PFSK-1 (cell line): ENCODE data around the gene MEGF11.

ENCODE experiments used
- FOXP2 ChIP-seq: optimal IDR thresholded peaks from 2 replicates; pipeline ENCODE3; 2011; ENCODE audit warnings: borderline replicate concordance, control low read depth, inconsistent platforms; ENCODE audit not compliant: insufficient read depth; ENCODE audit errors: extremely low read length, extremely low read depth
- POLR2AphosphoS5 ChIP-seq: IDR thresholded peaks from 2 replicates; pipeline ENCODE4 v1.6.1; 2012; ENCODE audit warnings: low read depth, mild to moderate bottlenecking, control low read depth, low read length, moderate library complexity
- SIN3A ChIP-seq: IDR thresholded peaks from 2 replicates; pipeline ENCODE4 v1.6.1; 2012; ENCODE audit warnings: mild to moderate bottlenecking, low read length, moderate library complexity, borderline replicate concordance; ENCODE audit not compliant: insufficient read depth
- TAF1 ChIP-seq: IDR thresholded peaks from 2 replicates; pipeline ENCODE4 v1.6.1; 2012; ENCODE audit warnings: low read length, control low read depth, borderline replicate concordance; ENCODE audit not compliant: insufficient read depth
- TF ChIP-seq, protein P1 (sequence below), 2 experiments: IDR thresholded peaks; 2 replicates each; pipeline versions ENCODE4 v1.6.1 to v1.8.0; 2011 to 2012; ENCODE audit warnings: low read depth in 2 of 2, low read length in 2 of 2, control low read depth in 1 of 2, inconsistent platforms in 1 of 2, mild to moderate bottlenecking in 1 of 2, moderate library complexity in 1 of 2; ENCODE audit not compliant: insufficient read depth in 1 of 2

MEGF11 gene

DNA sequence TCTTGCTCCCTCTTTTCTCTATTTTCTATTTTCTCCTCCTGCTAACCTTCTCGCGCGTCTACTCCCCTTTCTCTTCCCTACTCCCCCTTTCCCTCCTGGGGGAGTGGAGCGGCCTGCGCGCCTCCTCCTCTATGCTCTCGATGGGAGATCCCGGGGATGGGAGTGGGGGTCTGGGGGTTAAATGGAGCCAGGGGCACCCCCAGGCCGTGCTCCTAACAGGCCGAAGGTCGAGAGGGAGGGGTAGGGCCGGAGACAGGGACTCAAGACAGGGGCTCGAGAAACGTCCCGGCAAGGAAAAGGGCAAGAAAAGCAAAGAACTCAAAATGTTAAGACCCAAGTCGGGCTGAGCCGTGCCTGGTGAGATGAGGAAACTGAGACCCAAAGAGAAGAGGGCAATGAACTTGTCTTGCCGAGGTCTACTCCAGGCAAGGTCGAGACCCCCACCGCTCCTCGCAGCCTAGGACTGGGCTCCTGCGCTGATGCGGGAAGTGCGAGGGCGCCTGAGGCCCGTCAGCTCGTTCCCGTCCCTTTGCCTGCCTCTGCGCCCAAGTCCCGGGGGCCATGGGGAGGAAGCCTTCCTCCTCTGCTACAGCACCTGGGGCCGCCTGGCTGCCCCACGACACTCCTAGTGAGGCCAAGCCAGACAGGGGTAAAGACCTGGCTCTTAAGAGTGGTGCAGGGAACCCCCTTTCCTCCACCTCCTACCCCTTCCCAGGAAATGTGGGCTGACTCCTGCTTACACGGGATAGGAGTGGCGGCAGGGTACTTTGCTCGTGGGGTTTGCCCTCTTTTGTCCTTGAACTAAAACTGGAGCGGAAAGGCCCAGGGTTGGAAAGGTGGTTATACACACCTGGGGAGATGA lies 770 bp upstream of the MEGF11 start:
- TF ChIP-seq TAF1: no peak
- TF ChIP-seq FOXP2: no peak
- TF ChIP-seq, protein P1, sequence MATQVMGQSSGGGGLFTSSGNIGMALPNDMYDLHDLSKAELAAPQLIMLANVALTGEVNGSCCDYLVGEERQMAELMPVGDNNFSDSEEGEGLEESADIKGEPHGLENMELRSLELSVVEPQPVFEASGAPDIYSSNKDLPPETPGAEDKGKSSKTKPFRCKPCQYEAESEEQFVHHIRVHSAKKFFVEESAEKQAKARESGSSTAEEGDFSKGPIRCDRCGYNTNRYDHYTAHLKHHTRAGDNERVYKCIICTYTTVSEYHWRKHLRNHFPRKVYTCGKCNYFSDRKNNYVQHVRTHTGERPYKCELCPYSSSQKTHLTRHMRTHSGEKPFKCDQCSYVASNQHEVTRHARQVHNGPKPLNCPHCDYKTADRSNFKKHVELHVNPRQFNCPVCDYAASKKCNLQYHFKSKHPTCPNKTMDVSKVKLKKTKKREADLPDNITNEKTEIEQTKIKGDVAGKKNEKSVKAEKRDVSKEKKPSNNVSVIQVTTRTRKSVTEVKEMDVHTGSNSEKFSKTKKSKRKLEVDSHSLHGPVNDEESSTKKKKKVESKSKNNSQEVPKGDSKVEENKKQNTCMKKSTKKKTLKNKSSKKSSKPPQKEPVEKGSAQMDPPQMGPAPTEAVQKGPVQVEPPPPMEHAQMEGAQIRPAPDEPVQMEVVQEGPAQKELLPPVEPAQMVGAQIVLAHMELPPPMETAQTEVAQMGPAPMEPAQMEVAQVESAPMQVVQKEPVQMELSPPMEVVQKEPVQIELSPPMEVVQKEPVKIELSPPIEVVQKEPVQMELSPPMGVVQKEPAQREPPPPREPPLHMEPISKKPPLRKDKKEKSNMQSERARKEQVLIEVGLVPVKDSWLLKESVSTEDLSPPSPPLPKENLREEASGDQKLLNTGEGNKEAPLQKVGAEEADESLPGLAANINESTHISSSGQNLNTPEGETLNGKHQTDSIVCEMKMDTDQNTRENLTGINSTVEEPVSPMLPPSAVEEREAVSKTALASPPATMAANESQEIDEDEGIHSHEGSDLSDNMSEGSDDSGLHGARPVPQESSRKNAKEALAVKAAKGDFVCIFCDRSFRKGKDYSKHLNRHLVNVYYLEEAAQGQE (IDR thresholded peaks at IDR 0.05; ENCODE audit: insufficient read depth in 1 of 2, low read depth in 2 of 2, low read length in 2 of 2): no peak
- no peak for TF ChIP-seq POLR2AphosphoS5
- TF ChIP-seq SIN3A: no peak

DNA sequence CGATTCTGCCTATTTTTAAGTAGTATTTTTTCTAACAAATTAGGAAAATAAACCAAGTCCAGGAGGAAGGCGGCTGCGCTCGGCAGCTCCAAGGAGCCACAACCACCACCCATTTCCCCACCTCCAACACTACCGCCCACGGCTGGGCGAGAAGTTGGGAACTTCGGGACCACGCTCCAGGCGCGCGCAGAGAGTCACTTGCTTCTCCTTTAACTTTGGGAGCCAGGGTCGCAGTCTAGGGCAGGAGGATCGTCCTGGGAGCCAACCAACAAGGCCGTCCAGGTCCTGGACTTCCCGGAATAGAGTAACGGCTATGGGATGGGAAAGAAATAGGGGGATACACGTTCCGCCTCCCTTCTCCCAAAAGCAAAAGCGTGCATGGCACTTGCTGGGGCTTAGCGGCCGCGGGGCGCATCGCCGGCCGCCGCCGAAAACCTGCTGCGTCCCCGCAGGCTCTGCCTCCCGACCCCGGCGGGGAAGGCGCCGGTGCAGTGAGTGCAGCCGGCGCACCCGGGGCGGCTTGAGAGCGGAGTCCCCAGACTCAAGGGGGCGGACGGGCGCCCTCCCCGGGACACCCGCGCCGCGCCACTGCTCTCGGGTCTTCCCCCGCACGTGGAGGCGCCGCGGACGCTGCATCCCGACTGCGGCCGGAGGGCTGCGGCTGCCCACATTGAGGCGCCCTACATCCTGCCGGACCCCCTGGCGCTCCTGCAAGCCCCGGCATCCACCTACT lies 699 bp downstream of the MEGF11 start:
- TF ChIP-seq SIN3A (no peak), TAF1 (no peak), POLR2AphosphoS5 (no peak)
- TF ChIP-seq, protein P1 (IDR thresholded peaks at IDR 0.05; ENCODE audit: insufficient read depth in 1 of 2, low read depth in 2 of 2, low read length in 2 of 2): no peak

DNA sequence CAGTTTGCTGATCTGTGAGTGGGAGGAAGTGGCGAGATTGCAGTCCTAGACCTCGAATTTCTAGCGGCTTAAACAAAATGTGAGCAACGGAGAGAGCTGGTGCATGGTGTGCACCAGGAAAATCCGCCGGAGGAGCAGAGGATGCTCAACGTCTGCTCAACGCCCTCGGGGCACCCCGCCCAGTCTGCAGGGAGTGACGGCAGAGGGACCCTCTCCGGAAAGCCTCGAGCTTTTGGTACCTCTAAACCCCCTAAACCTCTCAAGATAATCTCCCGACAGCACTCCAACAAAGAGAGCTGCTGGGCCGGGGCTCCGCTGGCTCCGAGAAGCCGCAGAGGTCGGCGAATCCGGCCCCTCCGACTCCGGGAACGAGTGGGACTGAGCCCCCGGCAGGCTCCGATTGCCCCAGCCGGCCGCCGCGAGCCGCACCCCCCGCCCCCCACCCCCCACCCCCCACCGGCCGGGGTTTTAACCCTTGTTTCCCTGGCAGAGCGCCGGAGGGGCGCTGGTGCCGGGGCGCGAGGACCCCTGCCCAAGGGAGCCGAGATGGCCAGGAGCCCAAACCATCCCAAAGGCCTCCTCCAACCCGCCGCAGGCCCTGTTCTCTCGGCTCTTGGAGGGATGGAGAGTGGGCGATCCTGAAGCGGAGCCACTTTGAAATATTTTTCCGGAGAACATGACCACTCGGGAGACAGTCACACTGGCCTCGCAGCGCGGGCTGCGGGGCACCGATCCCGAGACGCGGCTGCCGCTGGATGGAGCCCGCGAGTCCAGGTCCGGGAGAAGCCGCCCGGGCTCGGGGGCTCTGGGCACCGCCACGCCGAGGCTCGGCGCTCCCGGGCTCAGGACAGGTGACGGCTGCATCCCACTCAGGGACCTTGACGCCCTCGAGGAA lies 1.5 kb downstream of the MEGF11 start:
- no peak for TF ChIP-seq FOXP2
- no peak for TF ChIP-seq POLR2AphosphoS5

DNA sequence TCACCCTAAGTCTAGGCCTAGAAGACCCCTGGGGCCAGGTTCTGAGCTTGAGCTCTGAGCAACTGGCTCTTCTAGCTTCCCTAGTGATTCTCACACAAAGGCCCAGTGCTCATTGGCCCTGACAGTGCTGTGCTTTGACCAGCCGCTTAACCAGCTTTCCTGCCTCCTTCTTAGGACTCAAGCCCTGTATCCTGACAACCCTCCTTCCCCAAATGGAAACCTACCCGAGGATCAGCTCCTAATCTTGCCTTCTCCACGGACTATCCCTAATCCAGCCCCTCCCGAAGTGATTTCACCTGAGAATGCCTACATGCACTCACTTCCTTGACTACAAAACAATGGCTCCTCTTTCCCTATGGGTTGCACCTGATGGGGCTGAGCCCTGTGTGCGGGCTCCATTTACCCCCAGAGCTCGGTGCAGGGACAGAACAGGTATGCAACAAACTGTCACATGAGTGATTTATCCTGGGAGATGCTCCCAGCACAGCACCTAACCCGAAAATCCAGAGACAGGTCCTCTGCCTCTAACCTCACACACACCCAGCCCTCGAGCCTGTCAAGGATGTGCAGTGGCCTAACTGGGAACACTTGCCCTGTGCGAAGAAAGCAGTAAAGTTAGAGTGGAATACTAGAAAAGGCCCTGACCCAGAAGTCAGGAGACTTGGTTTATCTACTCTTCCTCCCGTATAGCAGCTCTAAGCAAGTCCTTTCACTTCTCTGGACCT lies 2.3 kb downstream of the MEGF11 start:
- TF ChIP-seq, protein P1 (IDR thresholded peaks at IDR 0.05; ENCODE audit: insufficient read depth in 1 of 2, low read depth in 2 of 2, low read length in 2 of 2): no peak
- TF ChIP-seq POLR2AphosphoS5 (no peak), FOXP2 (no peak), TAF1 (no peak), SIN3A (no peak)

DNA sequence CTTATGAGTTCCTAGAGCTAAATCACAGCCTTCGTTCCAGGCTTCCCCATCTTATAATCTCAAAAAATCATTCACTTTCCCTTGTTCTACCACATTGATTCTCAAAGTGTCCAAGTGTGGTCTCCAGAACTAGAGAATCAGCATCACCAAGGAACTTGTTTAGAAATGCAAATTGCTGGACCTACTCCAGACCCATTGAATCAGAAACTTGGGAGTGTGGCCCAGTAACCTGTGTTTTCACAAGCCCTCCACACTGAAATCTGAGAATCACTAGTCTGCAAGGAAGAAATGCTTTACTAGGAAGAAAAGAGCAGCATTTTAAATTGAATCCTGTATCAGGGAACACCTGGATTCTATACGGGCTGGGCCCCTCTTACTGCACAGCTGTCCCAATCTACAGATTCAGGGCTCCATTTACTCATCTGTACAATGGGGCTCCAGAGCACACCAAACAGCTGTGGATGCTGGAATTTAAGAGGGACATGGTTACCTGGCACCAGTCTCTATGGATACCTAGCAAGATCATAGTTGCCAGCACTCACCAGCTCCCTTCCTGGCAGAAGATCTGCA lies 3.9 kb downstream of the MEGF11 start:
- TF ChIP-seq FOXP2 (no peak), TAF1 (no peak), SIN3A (no peak), POLR2AphosphoS5 (no peak)
- TF ChIP-seq, protein P1 (IDR thresholded peaks at IDR 0.05; ENCODE audit: insufficient read depth in 1 of 2, low read depth in 2 of 2, low read length in 2 of 2): no peak
